ENCODE measurements around the gene MAPK8IP2. TPM values are rescaled to one million over a fixed set of nuclear protein-coding genes. Genes with fewer than 3 reads are reported as not detected.
A peak's percentile ranks its signal among the peaks of the same experiment; 100 is the strongest.

MAPK8IP2 gene
- total and polyA plus RNA-seq, 2 of the 13 experiments (the other 11 are each of a cell fraction or from before 2014, with no cell fraction given): 1.3 to 2.6 TPM

GRCh38 chr22:50620593-50621355, 20.2 kb downstream of the MAPK8IP2 start (continued):
- 0 out of 2 replicates have a peak, but pooled peaks have one; percentile 14 for TF ChIP-seq TBX2 (CRISPR knock-in tag; IDR thresholded peaks at IDR 0.05; ENCODE audit: borderline replicate concordance)
- peak; percentile 19; the same call in 1 of the 2 replicates for TF ChIP-seq ZMYM3 (CRISPR knock-in tag; IDR thresholded peaks at IDR 0.05)
- no peak for TF ChIP-seq ZNF572 (CRISPR knock-in tag; IDR thresholded peaks at IDR 0.05)
- 0 out of 2 replicates have a peak, but pooled peaks have one; percentile 12 for TF ChIP-seq THAP9 (CRISPR knock-in tag; IDR thresholded peaks at IDR 0.05; ENCODE audit: borderline replicate concordance)
- TF ChIP-seq ZNF10 (CRISPR knock-in tag; IDR thresholded peaks at IDR 0.05; ENCODE audit: borderline replicate concordance, low read depth): 0 out of 2 replicates have a peak, but pooled peaks have one; percentile 45
- TF ChIP-seq ETV5 (CRISPR knock-in tag; IDR thresholded peaks at IDR 0.05; ENCODE audit: borderline replicate concordance): peak; percentile 62; the same call in 1 of the 2 replicates
- 0 out of 2 replicates have a peak, but pooled peaks have one; percentile 84 for TF ChIP-seq MAZ (IDR thresholded peaks at IDR 0.05; ENCODE audit: borderline replicate concordance, low read depth, low read length)
- TF ChIP-seq MAZ (CRISPR knock-in tag; IDR thresholded peaks at IDR 0.05; ENCODE audit: low read depth): peak; percentile 35; the same call in 1 of the 2 replicates
- TF ChIP-seq HNF1A (IDR thresholded peaks at IDR 0.05; ENCODE audit: low read depth): no peak
- no peak for TF ChIP-seq HNF1A (CRISPR knock-in tag; IDR thresholded peaks at IDR 0.05; ENCODE audit: borderline replicate concordance)
- TF ChIP-seq NCOA5 (CRISPR knock-in tag; IDR thresholded peaks at IDR 0.05): no peak
- TF ChIP-seq IRF9 (CRISPR knock-in tag; IDR thresholded peaks at IDR 0.05; ENCODE audit: borderline replicate concordance): 0 out of 2 replicates have a peak, but pooled peaks have one; percentile 23
- TF ChIP-seq ZNF687 (CRISPR knock-in tag; IDR thresholded peaks at IDR 0.05): peak; percentile 50
